Measurements from ENCODE around the gene ACVRL1.

DNA sequence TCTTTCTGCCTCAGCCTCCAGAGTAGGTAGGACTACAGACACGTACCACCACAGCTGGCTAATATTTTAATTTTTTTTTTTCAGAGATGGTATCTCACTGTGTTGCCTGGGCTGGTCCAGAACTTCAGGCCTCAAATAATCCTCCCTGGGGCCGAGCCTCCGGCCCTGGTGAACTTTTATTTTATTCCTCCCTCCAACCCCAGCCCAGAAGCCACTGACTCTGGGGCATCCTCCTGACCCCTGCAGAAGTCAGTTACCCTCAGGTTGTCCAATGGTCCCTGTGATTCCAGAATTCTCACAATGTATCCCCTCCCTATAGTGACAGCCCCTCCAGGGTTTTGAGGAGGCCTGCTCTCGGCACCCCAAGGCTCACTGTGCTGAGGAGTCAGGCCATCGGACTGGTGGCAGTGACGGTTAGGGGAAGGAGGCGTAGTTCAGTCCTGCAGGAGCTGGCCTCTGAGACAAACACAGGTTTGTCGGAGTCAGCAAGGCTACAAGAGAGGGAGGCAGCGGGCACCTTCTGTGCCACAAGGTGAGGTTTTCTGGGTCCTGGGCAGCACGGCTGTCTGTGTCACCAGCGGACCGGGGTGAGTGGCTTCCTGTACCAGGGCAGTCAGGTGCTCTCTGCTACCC is 39.4 kb upstream of the ACVRL1 start:
- TF ChIP-seq, protein P1, sequence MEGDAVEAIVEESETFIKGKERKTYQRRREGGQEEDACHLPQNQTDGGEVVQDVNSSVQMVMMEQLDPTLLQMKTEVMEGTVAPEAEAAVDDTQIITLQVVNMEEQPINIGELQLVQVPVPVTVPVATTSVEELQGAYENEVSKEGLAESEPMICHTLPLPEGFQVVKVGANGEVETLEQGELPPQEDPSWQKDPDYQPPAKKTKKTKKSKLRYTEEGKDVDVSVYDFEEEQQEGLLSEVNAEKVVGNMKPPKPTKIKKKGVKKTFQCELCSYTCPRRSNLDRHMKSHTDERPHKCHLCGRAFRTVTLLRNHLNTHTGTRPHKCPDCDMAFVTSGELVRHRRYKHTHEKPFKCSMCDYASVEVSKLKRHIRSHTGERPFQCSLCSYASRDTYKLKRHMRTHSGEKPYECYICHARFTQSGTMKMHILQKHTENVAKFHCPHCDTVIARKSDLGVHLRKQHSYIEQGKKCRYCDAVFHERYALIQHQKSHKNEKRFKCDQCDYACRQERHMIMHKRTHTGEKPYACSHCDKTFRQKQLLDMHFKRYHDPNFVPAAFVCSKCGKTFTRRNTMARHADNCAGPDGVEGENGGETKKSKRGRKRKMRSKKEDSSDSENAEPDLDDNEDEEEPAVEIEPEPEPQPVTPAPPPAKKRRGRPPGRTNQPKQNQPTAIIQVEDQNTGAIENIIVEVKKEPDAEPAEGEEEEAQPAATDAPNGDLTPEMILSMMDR (conservative IDR thresholded peaks at IDR 0.05 in 1 of 2, IDR thresholded peaks at IDR 0.05 in 1 of 2; ENCODE audit: low read depth in 1 of 2, low read length in 2 of 2), result no peak
- TF ChIP-seq EZH2 (IDR thresholded peaks at IDR 0.05; ENCODE audit: low read length, missing control alignments), result no peak

Data from fibroblast of lung (primary cell).